Progenitor cell of endocrine pancreas (in vitro differentiated cells): ENCODE data around the gene PLEKHM3. TPM values are rescaled to one million over a fixed set of nuclear protein-coding genes. Genes with fewer than 3 reads are reported as not detected.
A peak's percentile ranks its signal among the peaks of the same experiment; 100 is the strongest.

ENCODE experiments used
- DNase-seq: peaks from one replicate; pipeline ENCODE4 v3.0.0; 2021; ENCODE audit warnings: low spot score; ENCODE audit not compliant: unreplicated experiment
- H3K27ac Mint-ChIP-seq: 2 replicates; pipeline ENCODE4 v1.8.0; 2021; ENCODE audit warnings: mild to moderate bottlenecking, moderate library complexity, mixed read lengths
- H3K27me3 Mint-ChIP-seq: 2 replicates; pipeline ENCODE4 v1.8.0; 2021; ENCODE audit warnings: mixed read lengths
- H3K36me3 Mint-ChIP-seq: 2 replicates; pipeline ENCODE4 v1.8.0; 2022; ENCODE audit warnings: mixed read lengths; ENCODE audit not compliant: insufficient read depth
- H3K4me1 Mint-ChIP-seq: 2 replicates; pipeline ENCODE4 v1.8.0; 2021; ENCODE audit warnings: low read depth, mixed read lengths
- H3K4me3 Mint-ChIP-seq: 2 replicates; pipeline ENCODE4 v1.8.0; 2021; ENCODE audit warnings: low read depth, mild to moderate bottlenecking, moderate library complexity, mixed read lengths
- H3K9me3 Mint-ChIP-seq: 2 replicates; pipeline ENCODE4 v1.8.0; 2021; ENCODE audit warnings: low read depth, mixed read lengths
- CTCF ChIP-seq: fragments of 200-600 bp; sonication (generic); IDR thresholded peaks from one replicate; pipeline ENCODE4 v1.5.0; 2021; ENCODE audit warnings: antibody characterized with exemption, mild to moderate bottlenecking; ENCODE audit not compliant: unreplicated experiment
- total RNA-seq: library from RNA; stranded (reverse); gene quantifications from 2 replicates; pipeline ENCODE4 v1.2.1, GENCODE V29; 2021

The PLEKHM3 gene
- total RNA-seq, 1 donor from 2014 or later: 19.2 TPM

GRCh38 chr2:207848545-207848928 lies 176.8 kb downstream of the PLEKHM3 start:
- no peaks in the 10 kb centered on the region for H3K36me3 Mint-ChIP-seq
- H3K27ac Mint-ChIP-seq: peak overlapping the region; percentile 99
- no peak for TF ChIP-seq CTCF
- H3K27me3 Mint-ChIP-seq: no peaks in the 10 kb centered on the region
- DNase-seq: no peak
- no peaks in the 10 kb centered on the region for H3K9me3 Mint-ChIP-seq
- H3K4me3 Mint-ChIP-seq: no peak overlapping the region
- peaks cover 62% of the 10 kb centered on the region for H3K4me1 Mint-ChIP-seq

- Mint-ChIP-seq H3K27ac (peak overlapping the region; percentile 99), H3K36me3 (no peaks in the 10 kb centered on the region), H3K4me3 (peak overlapping the region; percentile 58), H3K4me1 (peaks cover 66% of the 10 kb centered on the region), H3K27me3 (no peaks in the 10 kb centered on the region), H3K9me3 (no peaks in the 10 kb centered on the region)
- no peak for TF ChIP-seq CTCF
- DNase-seq: peak; percentile 46
Measured at GRCh38 chr2:207847807-207848544, 177.4 kb downstream of the PLEKHM3 start.

GRCh38 chr2:207847098-207847806 lies 178.1 kb downstream of the PLEKHM3 start:
- Mint-ChIP-seq H3K36me3 (no peaks in the 10 kb centered on the region), H3K4me3 (peak overlapping the region; percentile 58), H3K4me1 (peaks cover 66% of the 10 kb centered on the region), H3K27ac (peak overlapping the region; percentile 99), H3K27me3 (no peaks in the 10 kb centered on the region), H3K9me3 (no peaks in the 10 kb centered on the region)
- DNase-seq: no peak
- no peak for TF ChIP-seq CTCF

- H3K9me3 Mint-ChIP-seq: no peaks in the 10 kb centered on the region
- H3K4me3 Mint-ChIP-seq: peak overlapping the region; percentile 17
- peaks cover 55% of the 10 kb centered on the region for H3K4me1 Mint-ChIP-seq
- H3K27me3 Mint-ChIP-seq: no peaks in the 10 kb centered on the region
- no peak for TF ChIP-seq CTCF
- H3K36me3 Mint-ChIP-seq: no peaks in the 10 kb centered on the region
- no peak for DNase-seq
- peak overlapping the region; percentile 82 for H3K27ac Mint-ChIP-seq
Measured at GRCh38 chr2:207845202-207845864, 180.0 kb downstream of the PLEKHM3 start.

GRCh38 chr2:207844648-207845047 lies 180.7 kb downstream of the PLEKHM3 start:
- H3K36me3 Mint-ChIP-seq: no peaks in the 10 kb centered on the region
- H3K4me3 Mint-ChIP-seq: no peak overlapping the region
- peak overlapping the region; percentile 82 for H3K27ac Mint-ChIP-seq
- no peaks in the 10 kb centered on the region for H3K27me3 Mint-ChIP-seq
- no peak for TF ChIP-seq CTCF
- no peak for DNase-seq
- peaks cover 49% of the 10 kb centered on the region for H3K4me1 Mint-ChIP-seq
- no peaks in the 10 kb centered on the region for H3K9me3 Mint-ChIP-seq
